HUDEP-2 (cell line): ENCODE measurements around the gene SH2D7.
"Not testable (repeated sequence)": the region's sequence is repeated elsewhere in the genome, so short reads cannot be mapped to it uniquely, and the experiment has no call there.

Experiments
- DNase-seq, 76 experiments: peaks; one replicate each; lab custom pipeline; 2025; ENCODE audit not compliant: unreplicated experiment in 76 of 76; lab: John Stamatoyannopoulos, UW

Gene SH2D7

GRCh38 chr15:78130466-78131294, 38.3 kb downstream of the SH2D7 start:
- peak in 1 of 76 experiments; percentile 29 for DNase-seq

GRCh38 chr15:78131295-78132061, 39.1 kb downstream of the SH2D7 start, which contains the start of gene CIB2:
Gene CIB2, minus strand, starts transcription at chr15:78131445. Its CDS starts 230 bp downstream, at chr15:78131215.
- peak in 48 of 76 experiments; percentile 3 to 58 (median 34) for DNase-seq

- DNase-seq, result no peak
Measured at GRCh38 chr15:78133801-78134200, 41.4 kb downstream of the SH2D7 start.

DNA sequence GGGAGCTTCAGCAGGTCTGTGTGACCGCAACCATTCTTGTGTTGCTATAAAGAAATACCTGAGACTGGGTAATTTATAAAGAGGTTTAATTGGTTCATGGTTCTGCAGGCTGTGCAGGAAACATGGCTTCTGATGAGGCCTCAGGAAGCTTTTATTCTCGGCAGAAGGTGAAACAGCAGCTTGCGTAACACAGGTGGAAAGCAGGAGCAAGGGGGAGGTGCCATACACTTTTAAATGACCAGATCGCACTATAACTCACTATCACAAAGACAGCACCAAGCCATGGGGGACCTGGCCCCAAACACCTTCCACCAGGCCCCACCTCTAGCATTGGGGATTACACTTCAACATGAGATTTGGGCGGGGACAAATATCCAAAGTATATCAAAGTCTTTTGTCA, 47.2 kb downstream of the SH2D7 start:
- no peak for DNase-seq

DNA sequence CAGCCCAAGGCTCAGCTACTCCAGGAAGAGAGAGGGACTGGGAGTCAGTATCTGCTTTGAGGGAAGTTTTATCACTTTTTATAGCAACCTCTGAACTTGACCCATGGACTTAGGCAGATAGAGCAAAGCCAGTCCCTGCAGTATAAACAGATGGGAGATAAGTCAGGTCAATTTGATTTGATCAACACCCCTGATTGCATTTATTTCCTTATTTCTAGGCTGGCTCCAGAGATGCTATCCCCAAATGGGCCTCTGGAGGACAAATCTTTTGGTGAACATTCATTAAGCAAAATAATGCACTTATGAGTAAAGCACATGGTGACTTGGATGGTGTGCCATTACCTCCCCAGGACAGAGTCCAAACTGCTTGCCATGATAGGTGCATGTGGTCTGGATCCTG, 47.9 kb downstream of the SH2D7 start:
- DNase-seq, result no peak

DNA sequence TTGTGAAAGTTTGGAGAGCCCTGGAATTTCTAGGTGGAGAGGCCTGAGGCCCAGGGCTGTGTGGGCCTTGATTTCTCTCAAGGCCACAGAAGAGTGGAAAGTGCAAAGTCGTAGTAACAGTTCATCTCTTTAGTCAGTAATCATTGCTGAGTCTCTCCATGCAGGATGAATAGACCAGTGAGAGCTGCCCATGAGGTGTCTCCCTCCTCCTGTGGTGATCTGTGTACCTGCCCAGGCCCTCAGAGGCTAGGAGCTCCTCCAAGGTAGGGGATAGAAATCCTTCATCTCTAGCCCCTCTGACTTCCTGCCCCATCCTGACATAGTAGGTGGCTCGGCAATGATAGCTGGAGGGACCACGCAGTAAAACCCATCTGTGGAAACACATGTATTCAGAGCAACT, 50.0 kb downstream of the SH2D7 start:
- DNase-seq, result no peak

DNA sequence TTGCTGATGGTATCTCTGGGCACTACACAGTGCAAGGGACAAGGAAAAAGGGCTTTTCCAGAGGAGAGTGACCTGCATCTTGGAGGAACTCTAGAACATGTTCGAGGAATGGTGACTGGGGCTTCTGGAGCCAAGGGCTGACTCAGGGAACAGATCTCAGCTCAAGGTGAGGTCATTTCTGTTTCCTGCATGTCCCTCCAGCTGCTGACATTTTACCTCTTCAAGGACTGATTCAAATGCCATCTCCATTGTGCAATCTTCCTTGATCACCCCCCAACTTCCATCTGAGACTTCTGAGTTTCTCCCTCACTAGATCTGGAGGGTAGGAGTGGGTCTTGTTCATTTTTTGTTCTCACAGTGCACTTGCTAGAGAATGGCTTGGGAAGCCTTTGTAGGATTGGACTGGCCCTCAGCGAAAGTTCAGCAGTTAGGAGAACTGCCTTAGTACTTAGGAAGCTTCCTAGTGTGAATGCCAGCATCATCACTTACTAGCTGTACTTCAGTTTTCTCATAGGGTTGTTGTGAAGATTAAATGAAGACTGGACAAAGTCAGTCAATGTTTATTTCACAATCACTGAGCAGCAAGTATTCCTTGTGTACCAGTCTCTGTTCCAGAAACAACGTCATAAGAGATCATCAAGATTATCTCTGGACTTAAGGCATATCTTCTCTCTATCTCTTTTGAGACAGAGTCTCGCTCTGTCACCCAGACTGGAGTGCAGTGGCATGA, 54.2 kb downstream of the SH2D7 start:
- no peak for DNase-seq

DNA sequence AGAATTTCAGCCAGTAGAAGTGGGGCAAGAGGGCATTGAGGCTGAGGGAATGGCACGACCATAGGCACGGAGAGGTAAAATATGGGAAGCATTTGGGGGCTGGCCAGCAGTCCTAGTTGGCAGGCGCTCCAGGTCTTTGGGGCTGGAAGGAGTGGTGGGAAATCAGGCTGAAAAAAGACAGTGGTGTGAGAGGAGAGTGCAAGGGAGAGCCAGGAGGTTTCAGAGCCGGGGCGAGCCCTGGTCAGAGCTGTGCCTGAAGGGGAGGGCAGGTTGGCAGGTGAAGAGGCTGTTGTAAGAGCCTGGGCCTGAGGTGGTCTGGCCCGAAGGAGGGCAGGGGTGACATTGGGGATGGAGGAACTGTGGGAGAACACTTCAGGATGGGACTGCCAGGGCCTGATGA, 55.2 kb downstream of the SH2D7 start:
- no peak for DNase-seq

- DNase-seq, result no peak
Measured at GRCh38 chr15:78148392-78149067, 56.2 kb downstream of the SH2D7 start.

DNA sequence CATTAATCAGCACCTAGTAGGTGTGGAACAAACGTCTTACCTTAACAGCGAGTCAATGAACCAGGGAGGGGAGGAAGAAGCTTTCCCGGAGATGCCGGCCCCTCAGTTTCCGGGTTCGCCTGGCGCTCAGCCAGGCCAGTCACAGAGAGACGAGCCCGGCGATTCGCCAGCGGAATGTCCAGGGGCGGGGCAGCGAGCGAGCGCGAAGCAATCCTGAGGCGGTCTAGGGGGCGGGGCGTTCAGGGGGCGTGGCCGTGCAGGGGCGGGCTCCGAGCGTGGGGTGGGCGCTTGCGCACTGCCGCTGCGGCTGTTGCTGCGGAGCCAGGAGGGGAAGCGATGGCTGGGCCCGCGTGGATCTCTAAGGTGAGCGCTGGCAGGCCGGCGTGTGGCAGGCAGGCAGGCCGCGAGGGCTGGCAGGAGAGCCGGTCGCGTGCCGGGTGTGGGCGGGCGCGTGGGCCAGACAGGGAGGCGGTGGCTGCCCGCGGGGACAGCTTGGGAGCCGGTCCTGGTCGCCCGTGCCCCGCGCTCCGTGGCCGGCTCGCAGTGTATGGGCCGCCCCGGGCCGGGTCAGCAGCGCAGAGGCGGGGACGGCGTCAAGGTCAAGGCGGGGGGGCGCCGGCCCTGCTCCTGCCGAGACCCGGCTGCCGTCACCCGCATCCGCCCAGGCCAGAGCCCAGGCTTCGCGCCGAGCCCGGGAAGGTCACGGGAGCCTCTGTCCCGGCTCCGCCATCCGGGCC, 56.9 kb downstream of the SH2D7 start, which contains the start of gene IDH3A:
Gene IDH3A, plus strand, starts transcription at position 295 of the 737 bp plus-strand sequence. Its CDS starts 42 bp downstream, at position 337.
- DNase-seq, result peak; percentile 39 to 99 (median 96)

DNA sequence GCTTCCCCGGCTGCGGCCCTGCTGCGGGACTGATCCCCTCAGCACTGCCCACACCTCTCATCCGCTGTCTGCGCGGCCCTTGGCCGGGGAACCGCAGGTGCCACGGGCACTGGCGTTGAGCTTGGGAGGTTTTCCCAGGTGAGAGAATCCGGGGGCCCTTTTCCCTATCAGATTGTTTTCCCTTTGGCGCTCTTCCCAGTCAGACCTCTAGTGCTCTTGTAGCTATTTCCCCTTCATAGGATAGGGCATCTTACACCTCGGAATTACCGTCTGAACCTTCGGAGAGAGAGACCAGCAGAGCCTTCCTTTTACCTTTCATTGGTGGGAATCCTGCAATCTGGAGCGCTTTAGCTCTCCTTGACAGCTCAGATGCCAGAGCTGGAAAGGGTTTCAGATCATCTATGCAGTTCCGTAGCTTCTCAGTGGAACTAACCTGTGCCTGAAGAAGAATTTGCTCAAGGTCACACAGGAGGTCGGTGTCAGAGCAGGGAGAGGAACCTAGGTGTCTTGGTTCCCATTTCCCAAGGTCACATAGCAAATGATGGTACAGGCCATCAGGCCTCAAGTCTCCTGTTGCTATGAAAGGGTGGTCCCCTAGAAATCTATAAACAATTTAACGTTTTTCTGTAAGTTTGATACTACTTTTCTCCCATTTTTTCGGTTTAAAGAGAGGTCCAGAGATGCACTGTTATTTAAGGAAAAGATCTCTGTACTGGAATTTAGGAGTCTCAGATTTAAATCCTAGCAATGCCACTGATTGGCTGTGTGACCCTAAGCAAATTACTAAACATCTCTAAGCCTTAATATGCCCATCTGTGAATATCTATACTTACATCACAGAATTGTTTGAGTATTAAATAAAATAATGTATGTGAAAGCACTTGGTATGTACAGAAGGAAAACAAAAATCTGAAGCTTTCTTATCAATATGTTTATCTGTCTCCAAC, 57.7 kb downstream of the SH2D7 start:
- peak in 1 of 76 experiments; percentile 28 for DNase-seq

DNA sequence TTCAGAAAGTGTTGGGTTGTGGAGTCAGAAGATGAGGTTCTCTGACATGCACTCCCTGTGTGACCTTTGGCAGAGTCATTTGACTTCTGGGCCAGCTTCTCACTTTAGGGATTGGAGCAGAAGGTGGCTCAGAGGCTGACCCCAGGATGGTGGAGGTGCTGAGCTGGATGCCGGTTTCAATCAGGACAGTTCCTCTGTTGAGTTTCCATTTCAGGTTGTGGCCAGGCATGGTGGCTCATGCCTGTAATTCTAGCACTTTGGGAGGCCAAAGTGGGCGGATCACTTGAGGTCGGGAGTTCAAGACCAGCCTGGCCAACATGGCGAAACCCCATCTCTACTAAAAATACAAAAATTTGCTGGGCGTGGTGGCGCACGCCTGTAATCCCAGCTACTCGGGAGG, 58.7 kb downstream of the SH2D7 start:
- DNase-seq, result not testable (repeated sequence)
